ENCODE results near the gene GRIK4.

Gene GRIK4

DNA sequence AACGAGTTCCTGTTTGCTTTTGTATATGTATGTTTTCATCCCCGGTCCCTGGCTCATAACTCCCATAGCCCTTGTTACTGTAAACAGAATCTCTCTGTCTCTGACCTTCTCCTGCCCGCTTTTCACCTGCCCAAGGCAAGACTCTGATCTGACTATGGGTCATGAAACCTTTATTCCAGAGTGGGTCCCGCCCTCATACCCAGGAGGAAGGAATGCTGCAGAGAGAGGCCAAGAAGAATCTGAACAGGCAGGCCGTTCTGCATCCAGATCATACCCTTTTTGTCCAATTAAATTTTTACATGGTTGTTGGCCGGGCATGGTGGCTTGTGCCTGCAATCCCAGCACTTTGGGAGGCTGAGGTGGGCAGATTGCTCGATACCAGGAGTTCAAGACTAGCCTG is 39.6 kb downstream of the GRIK4 start:
- Histone ChIP-seq H3K4me1 (ENCODE audit: control insufficient read depth, low read length) (no peaks in the 10 kb centered on the region), H3F3A (ENCODE audit: control insufficient read depth, insufficient read depth) (no peaks in the 10 kb centered on the region), H3K9me2 (replicated peaks; ENCODE audit: control insufficient read depth, low read length) (no peaks in the 10 kb centered on the region), H3K36me3 (ENCODE audit: control insufficient read depth, low read length) (no peaks in the 10 kb centered on the region), H3K9me3 (ENCODE audit: control insufficient read depth, insufficient read depth, low read length) (no peaks in the 10 kb centered on the region), H3K4me3 (ENCODE audit: low read length) (no peak overlapping the region), H3K27me3 (ENCODE audit: control insufficient read depth, low read length) (peaks cover 5% of the 10 kb centered on the region), H4K20me1 (ENCODE audit: control insufficient read depth, insufficient read depth, low read depth, low read length) (no peaks in the 10 kb centered on the region), H3K4me2 (ENCODE audit: low read length) (no peak overlapping the region), H3K27ac (ENCODE audit: low read depth, low read length) (no peak overlapping the region), H3K79me2 (ENCODE audit: control insufficient read depth, low read length) (no peaks in the 10 kb centered on the region)
- TF ChIP-seq EZH2phosphoT487 (IDR thresholded peaks at IDR 0.05; ENCODE audit: borderline replicate concordance, low read length) = no peak
- TF ChIP-seq CTCF (IDR thresholded peaks at IDR 0.05; ENCODE audit: low read depth, low read length, poor library complexity, severe bottlenecking) = no peak

GRCh38 chr11:120554766-120555432 is 43.4 kb downstream of the GRIK4 start:
- H4K20me1 ChIP-seq (ENCODE audit: control insufficient read depth, insufficient read depth, low read depth, low read length) = no peaks in the 10 kb centered on the region
- H3K9me2 ChIP-seq (replicated peaks; ENCODE audit: control insufficient read depth, low read length) = no peaks in the 10 kb centered on the region
- no peaks in the 10 kb centered on the region for H3K9me3 ChIP-seq (ENCODE audit: control insufficient read depth, insufficient read depth, low read length)
- H3K4me1 ChIP-seq (ENCODE audit: control insufficient read depth, low read length) = no peaks in the 10 kb centered on the region
- H3K4me3 ChIP-seq (ENCODE audit: low read length) = no peak overlapping the region
- H3K79me2 ChIP-seq (ENCODE audit: control insufficient read depth, low read length) = no peaks in the 10 kb centered on the region
- H3K27me3 ChIP-seq (ENCODE audit: control insufficient read depth, low read length) = peaks cover 5% of the 10 kb centered on the region; the same call in 1 of the 2 replicates
- H3K27ac ChIP-seq (ENCODE audit: low read depth, low read length) = no peak overlapping the region
- H3F3A ChIP-seq (ENCODE audit: control insufficient read depth, insufficient read depth) = no peaks in the 10 kb centered on the region
- no peaks in the 10 kb centered on the region for H3K36me3 ChIP-seq (ENCODE audit: control insufficient read depth, low read length)
- no peak overlapping the region for H3K4me2 ChIP-seq (ENCODE audit: low read length)
- no peak for TF ChIP-seq EZH2phosphoT487 (IDR thresholded peaks at IDR 0.05; ENCODE audit: borderline replicate concordance, low read length)
- no peak for TF ChIP-seq CTCF (IDR thresholded peaks at IDR 0.05; ENCODE audit: low read depth, low read length, poor library complexity, severe bottlenecking)

- no peak overlapping the region for H3K4me3 ChIP-seq (ENCODE audit: low read length)
- H3K4me1 ChIP-seq (ENCODE audit: control insufficient read depth, low read length) = no peaks in the 10 kb centered on the region
Observed at GRCh38 chr11:120555433-120555773, 43.9 kb downstream of the GRIK4 start.

More at GRCh38 chr11:120555433-120555773, 43.9 kb downstream of the GRIK4 start:
- H4K20me1 ChIP-seq (ENCODE audit: control insufficient read depth, insufficient read depth, low read depth, low read length) = no peaks in the 10 kb centered on the region
- TF ChIP-seq EZH2phosphoT487 (IDR thresholded peaks at IDR 0.05; ENCODE audit: borderline replicate concordance, low read length) (no peak), CTCF (IDR thresholded peaks at IDR 0.05; ENCODE audit: low read depth, low read length, poor library complexity, severe bottlenecking) (no peak)
- no peaks in the 10 kb centered on the region for H3K9me2 ChIP-seq (replicated peaks; ENCODE audit: control insufficient read depth, low read length)
- no peaks in the 10 kb centered on the region for H3K9me3 ChIP-seq (ENCODE audit: control insufficient read depth, insufficient read depth, low read length)
- peaks cover 5% of the 10 kb centered on the region; the same call in 1 of the 2 replicates for H3K27me3 ChIP-seq (ENCODE audit: control insufficient read depth, low read length)
- no peak overlapping the region for H3K4me2 ChIP-seq (ENCODE audit: low read length)
- H3K79me2 ChIP-seq (ENCODE audit: control insufficient read depth, low read length) = no peaks in the 10 kb centered on the region
- no peaks in the 10 kb centered on the region for H3K36me3 ChIP-seq (ENCODE audit: control insufficient read depth, low read length)
- H3K27ac ChIP-seq (ENCODE audit: low read depth, low read length) = no peak overlapping the region
- H3F3A ChIP-seq (ENCODE audit: control insufficient read depth, insufficient read depth) = no peaks in the 10 kb centered on the region

Measured in DOHH2 (cell line).